BLaER1 treated with 17β-estradiol and CSF1 and Interleukin-3, amounts not matched to agents 10 nM and 100 nM (cell line): ENCODE data around the gene PRKCH.

Experiments used
- H3K27ac ChIP-seq, 11 experiments: shearing (Covaris generic); formaldehyde crosslinking; 2 replicates each; pipeline ENCODE4 v1.8.1; 2022
- H3K27me3 ChIP-seq, 11 experiments: shearing (Covaris generic); formaldehyde crosslinking; 2 replicates each; pipeline ENCODE4 v1.8.1; 2022
- H3K36me3 ChIP-seq, 11 experiments: shearing (Covaris generic); formaldehyde crosslinking; 2 replicates each; pipeline ENCODE4 v1.8.1; 2022
- H3K4me1 ChIP-seq, 10 experiments: shearing (Covaris generic); formaldehyde crosslinking; 2 replicates each; pipeline ENCODE4 v1.8.1; 2022
- H3K4me2 ChIP-seq, 11 experiments: shearing (Covaris generic); formaldehyde crosslinking; 2 replicates each; pipeline ENCODE4 v1.8.1; 2022
- H3K4me3 ChIP-seq, 10 experiments: shearing (Covaris generic); formaldehyde crosslinking; 2 replicates each; pipeline ENCODE4 v1.8.1; 2022
- H3K9ac ChIP-seq, 11 experiments: shearing (Covaris generic); formaldehyde crosslinking; 2 replicates each; pipeline ENCODE4 v1.8.1; 2022
- H3K9me3 ChIP-seq, 11 experiments: shearing (Covaris generic); formaldehyde crosslinking; replicated peaks in 1 of 11; 2 replicates each; pipeline ENCODE4 v1.8.1; 2022
- H4K20me1 ChIP-seq, 11 experiments: shearing (Covaris generic); formaldehyde crosslinking; 2 replicates each; pipeline ENCODE4 v1.8.1; 2022
- Cebpa-rat ChIP-seq, 11 experiments: shearing (Covaris generic); IDR thresholded peaks; 2 replicates each; pipeline ENCODE4 v1.8.1; 2022

The PRKCH gene

GRCh38 chr14:61512026-61512834 lies 190.9 kb downstream of the PRKCH start:
- Histone ChIP-seq H3K27me3 (no peaks in the 10 kb centered on the region), H4K20me1 (no peaks in the 10 kb centered on the region), H3K4me2 (peak overlapping the region; percentile 32 to 91 (median 52); a peak in 15 of 22 replicates), H3K27ac (peak overlapping the region in 3 of 11 experiments; percentile 45 to 61 (median 48); a peak in 5 of 22 replicates), H3K9me3 (no peaks in the 10 kb centered on the region), H3K36me3 (peaks cover 0 to 24% (median 0%) of the 10 kb centered on the region in 11 experiments; a peak in 5 of 22 replicates), H3K9ac (peak overlapping the region in 3 of 11 experiments; percentile 15 to 44 (median 24); a peak in 4 of 22 replicates), H3K4me3 (no peak overlapping the region), H3K4me1 (peaks cover 36 to 99% (median 41%) of the 10 kb centered on the region in 10 experiments)
- TF ChIP-seq Cebpa-rat (IDR thresholded peaks at IDR 0.05): no peak

GRCh38 chr14:61513986-61514830 lies 192.8 kb downstream of the PRKCH start:
- Histone ChIP-seq H3K9me3 (no peaks in the 10 kb centered on the region), H3K9ac (peak overlapping the region in 1 of 11 experiments; percentile 28; a peak in 2 of 22 replicates), H3K27me3 (no peaks in the 10 kb centered on the region), H4K20me1 (no peaks in the 10 kb centered on the region), H3K36me3 (peaks cover 0 to 34% (median 0%) of the 10 kb centered on the region in 11 experiments; a peak in 5 of 22 replicates), H3K27ac (peak overlapping the region in 2 of 11 experiments; percentile 18 to 19; a peak in 3 of 22 replicates), H3K4me2 (peak overlapping the region in 4 of 11 experiments; percentile 13 to 88 (median 70); a peak in 6 of 22 replicates), H3K4me3 (no peak overlapping the region), H3K4me1 (peaks cover 24 to 97% (median 35%) of the 10 kb centered on the region in 10 experiments)
- TF ChIP-seq Cebpa-rat (IDR thresholded peaks at IDR 0.05): no peak

- Histone ChIP-seq H4K20me1 (no peaks in the 10 kb centered on the region), H3K9me3 (no peaks in the 10 kb centered on the region), H3K9ac (no peak overlapping the region), H3K4me3 (no peak overlapping the region), H3K4me2 (peak overlapping the region in 3 of 11 experiments; percentile 56 to 88 (median 83); a peak in 3 of 22 replicates), H3K27ac (no peak overlapping the region), H3K27me3 (no peaks in the 10 kb centered on the region), H3K4me1 (peaks cover 22 to 91% (median 33%) of the 10 kb centered on the region in 10 experiments), H3K36me3 (peaks cover 0 to 34% (median 0%) of the 10 kb centered on the region in 11 experiments; a peak in 5 of 22 replicates)
- TF ChIP-seq Cebpa-rat (IDR thresholded peaks at IDR 0.05): no peak
Observed at GRCh38 chr14:61514927-61515326, 193.5 kb downstream of the PRKCH start.

- Histone ChIP-seq H3K27me3 (no peaks in the 10 kb centered on the region), H3K9ac (no peak overlapping the region), H3K9me3 (no peaks in the 10 kb centered on the region), H4K20me1 (no peaks in the 10 kb centered on the region), H3K27ac (no peak overlapping the region), H3K36me3 (peaks cover 0 to 34% (median 0%) of the 10 kb centered on the region in 11 experiments; a peak in 5 of 22 replicates), H3K4me3 (no peak overlapping the region), H3K4me2 (peak overlapping the region in 2 of 11 experiments; percentile 21 to 88; a peak in 3 of 22 replicates), H3K4me1 (peaks cover 16 to 84% (median 26%) of the 10 kb centered on the region in 10 experiments)
- TF ChIP-seq Cebpa-rat (IDR thresholded peaks at IDR 0.05): no peak
Observed at GRCh38 chr14:61515436-61516117, 194.2 kb downstream of the PRKCH start.

GRCh38 chr14:61516118-61516743 lies 194.9 kb downstream of the PRKCH start:
- no peaks in the 10 kb centered on the region for H3K9me3 ChIP-seq
- no peak for TF ChIP-seq Cebpa-rat (IDR thresholded peaks at IDR 0.05)
- peaks cover 0 to 34% (median 0%) of the 10 kb centered on the region in 11 experiments; a peak in 5 of 22 replicates for H3K36me3 ChIP-seq
- peak overlapping the region in 3 of 11 experiments; percentile 8 to 28 (median 21); a peak in 2 of 22 replicates for H3K4me2 ChIP-seq
- H3K27ac ChIP-seq: no peak overlapping the region
- H3K27me3 ChIP-seq: no peaks in the 10 kb centered on the region
- H3K4me1 ChIP-seq: peaks cover 10 to 78% (median 20%) of the 10 kb centered on the region in 10 experiments
- H4K20me1 ChIP-seq: no peaks in the 10 kb centered on the region
- H3K9ac ChIP-seq: no peak overlapping the region
- no peak overlapping the region for H3K4me3 ChIP-seq

GRCh38 chr14:61516964-61517653 lies 195.7 kb downstream of the PRKCH start:
- no peak for TF ChIP-seq Cebpa-rat (IDR thresholded peaks at IDR 0.05)
- Histone ChIP-seq H3K4me2 (peak overlapping the region in 2 of 11 experiments; percentile 59 to 68; a peak in 5 of 22 replicates), H3K9ac (no peak overlapping the region), H3K9me3 (no peaks in the 10 kb centered on the region), H3K36me3 (peaks cover 0 to 40% (median 0%) of the 10 kb centered on the region in 11 experiments; a peak in 5 of 22 replicates), H3K4me1 (peaks cover under 1 to 69% (median 12%) of the 10 kb centered on the region in 10 experiments; a peak in 18 of 20 replicates), H3K4me3 (no peak overlapping the region), H4K20me1 (no peaks in the 10 kb centered on the region), H3K27ac (no peak overlapping the region), H3K27me3 (no peaks in the 10 kb centered on the region)

GRCh38 chr14:61517911-61518384 lies 196.6 kb downstream of the PRKCH start:
- Histone ChIP-seq H3K27me3 (no peaks in the 10 kb centered on the region), H3K4me1 (peaks cover 0 to 65% (median 7%) of the 10 kb centered on the region in 10 experiments; a peak in 9 of 20 replicates)

More at GRCh38 chr14:61517911-61518384, 196.6 kb downstream of the PRKCH start:
- Histone ChIP-seq H3K27ac (no peak overlapping the region; a peak in 1 of 22 replicates), H3K9ac (no peak overlapping the region), H4K20me1 (no peaks in the 10 kb centered on the region), H3K9me3 (no peaks in the 10 kb centered on the region), H3K4me2 (peak overlapping the region in 5 of 11 experiments; percentile 17 to 68 (median 25); a peak in 7 of 22 replicates), H3K4me3 (no peak overlapping the region), H3K36me3 (peaks cover 0 to 35% (median 0%) of the 10 kb centered on the region in 11 experiments; a peak in 5 of 22 replicates)
- no peak for TF ChIP-seq Cebpa-rat (IDR thresholded peaks at IDR 0.05)
